ENCODE data around the gene ADAMTS14.

The ADAMTS14 gene

GRCh38 chr10:70744617-70745143 is 72.4 kb downstream of the ADAMTS14 start:
- no peak for TF ChIP-seq POLR2A (IDR thresholded peaks at IDR 0.05; ENCODE audit: low read depth, low read length)
- no peak for DNase-seq (ENCODE audit: insufficient read length, low spot score)
- no peak for FAIRE-seq

DNA sequence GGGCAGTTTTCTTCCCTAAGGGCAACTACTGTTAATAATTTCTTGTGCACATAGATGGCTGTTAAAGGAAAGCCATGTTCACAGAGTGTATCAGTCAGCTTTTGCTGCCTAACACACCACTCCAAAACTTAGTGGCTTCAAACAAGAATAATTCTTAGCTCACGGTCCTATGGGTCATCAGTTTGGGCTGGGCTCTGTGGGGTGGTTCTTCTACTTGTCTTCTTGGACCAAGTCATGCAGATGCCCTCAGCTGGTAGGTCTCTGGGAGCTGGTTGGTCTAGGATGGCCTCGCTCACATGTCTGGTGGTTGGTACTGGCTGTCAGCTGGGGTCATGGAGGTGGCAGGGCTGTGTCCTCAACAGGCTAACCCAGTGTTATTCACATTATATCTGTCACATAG is 73.2 kb downstream of the ADAMTS14 start:
- no peak for TF ChIP-seq POLR2A (IDR thresholded peaks at IDR 0.05; ENCODE audit: low read depth, low read length)
- DNase-seq (ENCODE audit: insufficient read length, low spot score) (no peak), FAIRE-seq (no peak)

DNA sequence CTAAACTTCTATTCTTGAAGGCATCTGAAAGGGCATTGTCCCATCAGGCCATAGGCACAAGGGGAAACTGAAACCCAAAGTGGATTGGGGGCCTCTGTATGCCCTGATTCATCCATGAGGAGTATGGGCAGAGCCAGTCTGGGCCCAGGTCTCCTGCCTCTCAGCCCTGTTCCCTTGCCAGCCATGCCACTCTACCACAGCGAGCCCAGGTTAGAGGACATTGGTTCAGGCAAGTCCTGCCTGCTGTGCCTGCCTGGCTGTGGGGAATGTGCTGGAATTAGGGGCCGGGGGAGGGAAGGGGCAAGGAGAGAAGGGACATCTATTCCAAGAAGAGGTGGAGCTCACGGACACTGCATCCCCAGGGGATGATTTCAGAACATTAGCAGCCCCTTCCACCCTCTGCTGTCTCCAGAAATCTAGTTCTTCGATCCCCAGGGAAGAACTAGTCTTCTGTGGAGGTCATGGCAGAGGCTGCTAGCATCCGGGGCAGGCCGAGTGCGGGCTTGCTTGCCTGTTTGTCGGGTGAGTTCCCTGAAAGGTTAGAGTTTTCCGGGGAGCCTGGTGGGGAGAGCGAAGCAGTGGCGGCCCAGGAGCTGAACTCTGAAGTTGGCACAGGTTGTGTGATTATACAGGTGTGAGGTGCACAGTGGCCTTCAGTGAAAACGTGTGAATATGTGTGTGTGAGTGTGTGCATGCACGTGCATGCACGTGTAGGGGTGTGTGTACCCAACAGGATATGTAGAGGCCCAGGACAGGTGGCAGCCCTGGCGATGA is 75.1 kb downstream of the ADAMTS14 start:
- no peak for DNase-seq (ENCODE audit: insufficient read length, low spot score)
- FAIRE-seq = no peak

GRCh38 chr10:70748305-70748704 is 76.0 kb downstream of the ADAMTS14 start:
- DNase-seq (ENCODE audit: insufficient read length, low spot score) (no peak), FAIRE-seq (no peak)
- TF ChIP-seq POLR2A (IDR thresholded peaks at IDR 0.05; ENCODE audit: low read depth, low read length) = no peak

More for the DNA sequence above, 75.1 kb downstream of the ADAMTS14 start:
- TF ChIP-seq POLR2A (IDR thresholded peaks at IDR 0.05; ENCODE audit: low read depth, low read length) = no peak

GRCh38 chr10:70748801-70749573 is 76.7 kb downstream of the ADAMTS14 start:
- no peak for DNase-seq (ENCODE audit: insufficient read length, low spot score)
- FAIRE-seq = no peak
- TF ChIP-seq POLR2A (IDR thresholded peaks at IDR 0.05; ENCODE audit: low read depth, low read length) = no peak

DNA sequence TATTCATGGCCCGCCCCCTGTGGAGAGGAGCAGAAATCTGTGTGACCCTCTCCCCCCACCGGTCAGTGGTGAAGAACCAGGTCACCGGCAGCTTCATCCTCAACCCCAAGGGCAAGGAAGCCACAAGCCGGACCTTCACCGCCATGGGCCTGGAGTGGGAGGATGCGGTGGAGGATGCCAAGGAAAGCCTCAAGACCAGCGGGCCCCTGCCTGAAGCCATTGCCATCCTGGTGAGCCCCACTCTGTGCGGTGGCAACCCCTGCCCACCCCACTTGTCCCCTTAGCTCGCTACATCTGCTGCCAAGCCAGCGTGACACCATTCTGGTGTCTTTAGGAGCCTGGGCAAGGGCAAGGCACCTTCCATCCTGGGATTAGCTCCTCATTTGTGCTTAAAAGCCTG is 77.5 kb downstream of the ADAMTS14 start:
- TF ChIP-seq POLR2A (IDR thresholded peaks at IDR 0.05; ENCODE audit: low read depth, low read length) = no peak
- FAIRE-seq (no peak), DNase-seq (ENCODE audit: insufficient read length, low spot score) (no peak)

DNA sequence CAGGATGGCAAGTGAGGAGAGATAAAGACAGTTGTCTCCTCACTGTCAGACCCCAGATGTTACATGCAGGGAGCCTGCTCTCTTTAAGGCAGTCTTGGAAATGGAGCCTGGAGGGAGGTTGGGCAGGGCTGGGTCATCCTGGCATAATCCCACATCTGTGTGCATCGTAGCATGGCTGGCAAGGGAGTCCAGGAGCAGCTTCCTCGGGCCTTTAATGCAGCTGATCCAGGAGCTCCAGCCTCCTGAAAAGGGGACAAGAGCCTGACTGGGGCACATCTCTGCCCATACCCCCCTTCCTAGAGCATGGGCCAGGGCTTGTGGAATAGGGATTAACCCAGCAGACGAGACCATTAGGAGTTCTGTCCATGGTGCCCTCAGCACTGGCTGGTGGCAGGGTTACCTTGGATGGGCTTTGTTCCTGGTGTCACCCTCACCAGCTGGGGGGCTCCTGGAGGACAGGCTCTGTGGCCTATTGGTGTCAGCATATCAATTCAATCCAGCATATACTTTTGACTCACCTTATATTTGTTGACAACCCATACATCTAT is 77.9 kb downstream of the ADAMTS14 start:
- no peak for DNase-seq (ENCODE audit: insufficient read length, low spot score)
- no peak for FAIRE-seq
- TF ChIP-seq POLR2A (IDR thresholded peaks at IDR 0.05; ENCODE audit: low read depth, low read length) = no peak

DNA sequence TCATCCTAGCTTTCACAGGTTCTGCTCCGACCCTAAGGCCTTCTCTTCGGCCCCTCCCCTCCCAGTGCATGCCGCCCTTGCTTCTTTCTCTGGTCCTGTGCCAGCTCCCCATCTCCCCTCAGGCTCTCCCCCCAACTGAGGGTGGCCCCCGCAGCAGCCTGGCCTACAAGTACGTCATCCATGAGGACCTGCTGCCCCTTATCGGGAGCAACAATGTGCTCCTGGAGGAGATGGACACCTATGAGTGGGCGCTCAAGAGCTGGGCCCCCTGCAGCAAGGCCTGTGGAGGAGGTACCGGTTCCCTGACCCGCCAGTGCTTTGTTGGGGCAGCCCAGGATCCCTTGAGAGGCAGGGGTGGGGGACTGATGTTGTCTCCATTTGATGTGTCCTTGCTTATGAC is 79.0 kb downstream of the ADAMTS14 start:
- TF ChIP-seq POLR2A (IDR thresholded peaks at IDR 0.05; ENCODE audit: low read depth, low read length) = no peak
- FAIRE-seq (no peak), DNase-seq (ENCODE audit: insufficient read length, low spot score) (no peak)

GRCh38 chr10:70751991-70752390 is 79.7 kb downstream of the ADAMTS14 start:
- DNase-seq (ENCODE audit: insufficient read length, low spot score) (no peak), FAIRE-seq (no peak)
- no peak for TF ChIP-seq POLR2A (IDR thresholded peaks at IDR 0.05; ENCODE audit: low read depth, low read length)

- FAIRE-seq = no peak
- TF ChIP-seq POLR2A (IDR thresholded peaks at IDR 0.05; ENCODE audit: low read depth, low read length) = no peak
These were observed 80.3 kb downstream of the ADAMTS14 start for GRCh38 chr10:70752571-70752970.

DNA sequence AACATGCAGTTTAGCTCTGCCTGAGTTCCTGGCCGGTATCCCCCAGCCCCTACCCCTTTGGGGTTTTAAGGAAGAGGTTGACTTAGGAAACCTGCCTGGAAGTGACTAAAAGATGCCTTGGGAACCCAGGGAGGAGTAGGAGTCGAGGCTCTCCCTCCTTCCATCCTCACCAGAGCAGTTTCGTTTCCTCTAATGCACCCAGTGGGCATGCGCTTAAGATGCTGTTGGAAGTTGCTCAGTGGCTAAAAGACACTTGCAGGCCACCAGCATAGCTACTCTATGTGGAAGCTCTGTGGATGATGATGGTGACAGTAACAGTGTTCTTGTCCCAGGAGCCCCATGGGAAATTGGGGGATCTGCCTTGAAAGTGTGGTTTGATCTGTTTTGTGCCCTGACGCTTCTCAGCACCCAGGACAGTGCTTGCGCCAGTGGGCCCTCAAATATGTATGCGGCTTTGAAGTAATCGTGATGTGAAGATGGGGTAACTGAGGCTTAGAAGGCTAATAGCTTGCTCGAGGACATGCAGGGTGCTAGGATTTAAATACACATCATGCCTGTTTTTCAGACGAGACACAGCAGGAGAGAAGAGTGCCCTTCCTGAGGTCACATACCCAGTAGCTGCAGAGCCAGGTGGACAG is 80.8 kb downstream of the ADAMTS14 start:
- FAIRE-seq = no peak
- no peak for TF ChIP-seq POLR2A (IDR thresholded peaks at IDR 0.05; ENCODE audit: low read depth, low read length)
- DNase-seq (ENCODE audit: insufficient read length, low spot score) = no peak

More at GRCh38 chr10:70752571-70752970, 80.3 kb downstream of the ADAMTS14 start:
- DNase-seq (ENCODE audit: insufficient read length, low spot score) = no peak

GRCh38 chr10:70753841-70754621 is 81.7 kb downstream of the ADAMTS14 start:
- no peak for DNase-seq (ENCODE audit: insufficient read length, low spot score)
- no peak for TF ChIP-seq POLR2A (IDR thresholded peaks at IDR 0.05; ENCODE audit: low read depth, low read length)
- FAIRE-seq = no peak

DNA sequence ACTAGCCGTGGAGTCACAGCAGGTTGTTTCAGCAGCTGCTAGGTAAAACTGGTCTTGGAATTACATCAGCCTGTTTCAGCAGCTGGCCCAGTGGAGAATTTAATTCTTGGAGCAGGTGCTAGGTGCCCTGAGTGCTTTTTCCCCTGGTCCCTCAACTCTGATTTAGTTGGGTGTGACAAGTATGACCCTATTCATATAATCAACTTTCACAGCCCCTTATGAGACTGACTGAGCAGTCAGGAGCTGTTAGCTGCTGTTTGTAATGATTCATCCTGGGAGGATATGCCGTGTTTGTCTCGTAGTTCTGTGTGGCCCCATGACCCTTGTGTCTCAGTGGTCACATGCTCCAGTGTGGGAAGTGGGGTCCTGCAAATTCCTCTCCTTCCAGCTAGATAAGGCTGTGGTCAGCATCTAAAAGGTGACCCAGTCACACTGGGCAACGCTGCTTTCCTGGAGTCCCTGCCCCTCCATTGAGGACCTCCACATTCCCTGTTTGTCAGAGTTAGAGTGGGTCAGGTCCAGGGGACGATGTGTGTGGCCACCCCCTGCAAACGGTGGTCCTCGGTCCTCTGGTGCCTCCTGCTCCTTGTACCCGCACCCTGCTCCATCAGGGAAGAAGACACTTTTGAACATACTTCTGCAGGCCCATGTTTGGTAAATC is 84.5 kb downstream of the ADAMTS14 start:
- DNase-seq (ENCODE audit: insufficient read length, low spot score) (no peak), FAIRE-seq (no peak)
- no peak for TF ChIP-seq POLR2A (IDR thresholded peaks at IDR 0.05; ENCODE audit: low read depth, low read length)

All from H54 (cell line).